GM18870 (cell line): ENCODE data around the gene LRRC14B.

Experiments used
- ATAC-seq: cut with Tn5 transposase; IDR thresholded peaks from one replicate; pipeline ENCODE4 v1.9.1; 2021; ENCODE audit warnings: moderate library complexity; ENCODE audit not compliant: unreplicated experiment

LRRC14B gene

GRCh38 chr5:191036-191948 lies at the start of gene LRRC14B:
LRRC14B (plus strand) TSS chr5:191495; CDS start chr5:191539, 44 bp downstream.
- no peak for ATAC-seq

- ATAC-seq: no peak
Measured at GRCh38 chr5:141761-142160, 49.5 kb upstream of the LRRC14B start.

- no peak for ATAC-seq
Measured at GRCh38 chr5:142246-142810, 49.0 kb upstream of the LRRC14B start.

- ATAC-seq: no peak
Measured at GRCh38 chr5:143041-143440, 48.3 kb upstream of the LRRC14B start.

GRCh38 chr5:144941-145340 lies 46.4 kb upstream of the LRRC14B start:
- no peak for ATAC-seq

GRCh38 chr5:145585-146323 lies 45.5 kb upstream of the LRRC14B start:
- no peak for ATAC-seq

- ATAC-seq: no peak
Measured at GRCh38 chr5:147751-148150, 43.5 kb upstream of the LRRC14B start.

GRCh38 chr5:149745-150485 lies 41.4 kb upstream of the LRRC14B start:
- no peak for ATAC-seq

- ATAC-seq: no peak
Measured at GRCh38 chr5:150746-151145, 40.5 kb upstream of the LRRC14B start.

- no peak for ATAC-seq
Measured at GRCh38 chr5:152077-152476, 39.2 kb upstream of the LRRC14B start.

GRCh38 chr5:153256-153655 lies 38.0 kb upstream of the LRRC14B start:
- no peak for ATAC-seq

- no peak for ATAC-seq
Measured at GRCh38 chr5:154236-154635, 37.1 kb upstream of the LRRC14B start.

- ATAC-seq: no peak
Measured at GRCh38 chr5:154826-155225, 36.5 kb upstream of the LRRC14B start.

GRCh38 chr5:155651-156410 lies 35.5 kb upstream of the LRRC14B start:
- ATAC-seq: no peak

- no peak for ATAC-seq
Measured at GRCh38 chr5:156411-157072, 34.8 kb upstream of the LRRC14B start.

GRCh38 chr5:157126-157715 lies 34.1 kb upstream of the LRRC14B start:
- ATAC-seq: no peak

GRCh38 chr5:157801-158200 lies 33.5 kb upstream of the LRRC14B start:
- ATAC-seq: no peak

- ATAC-seq: no peak
Measured at GRCh38 chr5:158807-159447, 32.4 kb upstream of the LRRC14B start.
